Epithelial cell of proximal tubule (primary cell): ENCODE results near the gene AUTS2. TPM values are rescaled to one million over a fixed set of nuclear protein-coding genes. Genes with fewer than 3 reads are reported as not detected.

Experiments used
- DNase-seq: peaks from one replicate; pipeline ENCODE4 v3.0.0-alpha.2; 2011; ENCODE audit warnings: low read depth
- H3K4me3 ChIP-seq: 2 replicates; pipeline ENCODE4 v1.5.1; 2011; ENCODE audit warnings: low read depth, mild to moderate bottlenecking, low read length
- total RNA-seq: library from RNA; depleted of rRNA; stranded (reverse); fragments of >200 nt; gene quantifications from 2 replicates; pipeline ENCODE4 v1.2.3, GENCODE V29; 2015
- TF ChIP-seq, protein P1 (sequence below): conservative IDR thresholded peaks from 2 replicates; pipeline ENCODE4 v1.5.1; 2012; ENCODE audit warnings: low read depth, mild to moderate bottlenecking, low read length

AUTS2 gene
- total RNA-seq, 1 donor from 2014 or later: 10.0 TPM

DNA sequence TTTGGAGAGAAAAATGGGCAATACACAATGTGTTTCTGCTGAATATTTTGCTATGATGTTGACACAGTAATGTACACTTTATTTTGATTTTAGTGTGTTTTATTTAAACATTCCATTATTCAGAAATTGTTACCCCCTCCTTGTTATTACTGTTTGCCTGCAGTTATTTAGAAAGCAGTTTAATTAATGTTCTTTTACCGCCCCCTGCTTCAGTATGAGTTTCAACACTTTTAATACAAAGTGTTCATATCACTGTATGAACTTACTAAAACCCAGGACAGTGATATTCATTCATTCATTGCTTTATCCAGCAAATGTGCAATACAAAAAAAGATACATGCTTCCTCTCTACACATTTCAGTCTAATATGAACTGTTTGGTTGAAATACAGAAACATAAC, 159.3 kb downstream of the AUTS2 start:
- no peak for DNase-seq
- no peak overlapping the region for H3K4me3 ChIP-seq
- TF ChIP-seq, protein P1, sequence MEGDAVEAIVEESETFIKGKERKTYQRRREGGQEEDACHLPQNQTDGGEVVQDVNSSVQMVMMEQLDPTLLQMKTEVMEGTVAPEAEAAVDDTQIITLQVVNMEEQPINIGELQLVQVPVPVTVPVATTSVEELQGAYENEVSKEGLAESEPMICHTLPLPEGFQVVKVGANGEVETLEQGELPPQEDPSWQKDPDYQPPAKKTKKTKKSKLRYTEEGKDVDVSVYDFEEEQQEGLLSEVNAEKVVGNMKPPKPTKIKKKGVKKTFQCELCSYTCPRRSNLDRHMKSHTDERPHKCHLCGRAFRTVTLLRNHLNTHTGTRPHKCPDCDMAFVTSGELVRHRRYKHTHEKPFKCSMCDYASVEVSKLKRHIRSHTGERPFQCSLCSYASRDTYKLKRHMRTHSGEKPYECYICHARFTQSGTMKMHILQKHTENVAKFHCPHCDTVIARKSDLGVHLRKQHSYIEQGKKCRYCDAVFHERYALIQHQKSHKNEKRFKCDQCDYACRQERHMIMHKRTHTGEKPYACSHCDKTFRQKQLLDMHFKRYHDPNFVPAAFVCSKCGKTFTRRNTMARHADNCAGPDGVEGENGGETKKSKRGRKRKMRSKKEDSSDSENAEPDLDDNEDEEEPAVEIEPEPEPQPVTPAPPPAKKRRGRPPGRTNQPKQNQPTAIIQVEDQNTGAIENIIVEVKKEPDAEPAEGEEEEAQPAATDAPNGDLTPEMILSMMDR: no peak

DNA sequence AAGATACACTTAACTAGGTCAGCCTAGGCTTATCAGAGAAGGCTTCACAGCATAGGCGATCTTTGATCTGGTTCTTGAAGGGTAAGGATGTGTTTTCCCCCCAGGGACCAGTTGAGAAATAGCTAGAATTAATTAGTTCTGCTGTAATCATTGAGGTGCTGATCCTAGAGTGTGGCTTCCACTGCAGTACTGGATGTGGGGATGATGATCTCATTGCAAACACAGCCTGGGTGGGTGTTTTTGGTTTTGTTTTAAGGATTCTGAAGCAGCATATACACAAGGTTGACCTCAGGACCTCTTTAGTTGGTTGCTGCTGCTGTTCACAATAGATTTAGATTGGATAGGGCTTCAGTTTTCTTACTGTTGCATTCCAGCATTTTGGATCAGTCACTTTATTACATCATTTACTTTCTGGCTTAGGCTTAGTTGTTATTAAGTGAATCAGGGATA, 159.7 kb downstream of the AUTS2 start:
- DNase-seq: no peak

DNA sequence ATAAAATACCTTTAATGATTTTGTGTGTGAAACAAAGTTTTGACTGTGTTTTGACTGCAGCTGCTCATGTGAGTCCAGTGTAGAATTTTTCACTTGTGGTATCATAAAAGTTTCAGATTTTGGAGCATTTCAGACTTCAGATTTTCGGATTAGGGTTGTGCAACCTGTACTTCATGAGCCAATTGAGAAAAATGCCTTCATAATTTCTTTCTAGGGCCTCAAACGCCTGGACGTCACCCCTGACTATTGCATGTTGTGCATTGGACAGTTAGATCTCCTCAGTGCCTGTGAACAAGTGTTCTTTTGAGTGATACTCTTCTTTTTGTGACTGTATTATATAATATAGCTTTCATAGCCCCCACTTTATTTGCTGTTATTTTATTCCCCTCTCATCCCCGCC, 161.1 kb downstream of the AUTS2 start:
- H3K4me3 ChIP-seq: no peak overlapping the region
- TF ChIP-seq, protein P1: no peak
- DNase-seq: no peak

More for the DNA sequence above, 159.7 kb downstream of the AUTS2 start:
- TF ChIP-seq, protein P1: no peak
- no peak overlapping the region for H3K4me3 ChIP-seq

DNA sequence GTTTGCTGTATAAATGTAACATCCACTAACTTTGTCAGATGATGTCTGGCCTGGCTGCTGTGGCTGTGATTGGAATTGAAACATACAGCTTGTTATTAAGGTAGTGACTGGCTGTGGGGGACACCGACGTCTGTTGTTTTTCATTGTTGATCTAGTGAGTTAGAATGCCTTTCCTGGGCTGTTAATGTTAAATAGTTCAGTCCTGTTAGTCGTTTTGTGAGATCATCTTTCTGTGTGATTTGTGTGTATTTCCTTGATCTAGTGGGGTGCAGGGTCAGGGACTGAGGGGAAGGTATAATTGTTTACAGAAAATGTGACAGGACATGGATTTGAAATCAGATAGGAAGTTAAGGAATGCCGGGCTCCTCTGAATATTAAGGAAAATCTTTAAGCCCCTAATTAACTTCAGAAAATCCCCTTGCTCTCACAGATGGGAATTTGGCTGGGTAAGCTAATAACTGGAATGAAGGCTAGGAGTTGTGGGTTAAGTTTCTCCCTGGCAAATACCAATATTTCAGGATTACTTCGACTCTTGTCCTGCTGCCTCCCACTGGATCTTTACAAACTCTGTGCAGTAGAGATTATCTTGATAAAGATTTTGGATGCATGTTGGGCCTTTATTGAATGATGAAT, 163.1 kb downstream of the AUTS2 start:
- no peak overlapping the region for H3K4me3 ChIP-seq
- TF ChIP-seq, protein P1: no peak
- no peak for DNase-seq

DNA sequence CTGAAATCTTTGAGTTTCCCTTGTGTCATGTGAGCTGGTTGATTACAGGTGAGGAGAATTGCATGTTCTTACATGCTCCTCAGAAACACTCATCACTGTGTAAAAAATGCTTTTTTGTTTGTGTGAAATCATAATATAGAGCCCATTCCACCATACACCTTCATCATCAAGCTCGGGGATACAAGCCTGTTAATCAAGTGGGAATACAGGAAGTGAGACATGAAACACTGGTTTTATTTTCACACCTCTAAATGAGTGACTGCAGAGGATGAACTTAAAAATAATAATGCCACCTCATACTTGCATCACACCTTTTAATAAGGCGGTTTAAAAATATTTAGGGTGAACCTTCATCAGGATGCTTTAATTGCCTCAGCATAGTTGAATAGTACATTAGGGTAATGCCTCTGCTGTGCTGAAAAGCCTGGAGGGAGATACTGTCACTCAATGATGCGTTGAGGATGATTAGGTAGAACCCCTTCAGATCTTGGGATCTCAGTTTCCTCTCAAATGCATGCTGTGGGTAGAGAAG, 164.6 kb downstream of the AUTS2 start:
- no peak for DNase-seq
- TF ChIP-seq, protein P1: no peak
- no peak overlapping the region for H3K4me3 ChIP-seq

DNA sequence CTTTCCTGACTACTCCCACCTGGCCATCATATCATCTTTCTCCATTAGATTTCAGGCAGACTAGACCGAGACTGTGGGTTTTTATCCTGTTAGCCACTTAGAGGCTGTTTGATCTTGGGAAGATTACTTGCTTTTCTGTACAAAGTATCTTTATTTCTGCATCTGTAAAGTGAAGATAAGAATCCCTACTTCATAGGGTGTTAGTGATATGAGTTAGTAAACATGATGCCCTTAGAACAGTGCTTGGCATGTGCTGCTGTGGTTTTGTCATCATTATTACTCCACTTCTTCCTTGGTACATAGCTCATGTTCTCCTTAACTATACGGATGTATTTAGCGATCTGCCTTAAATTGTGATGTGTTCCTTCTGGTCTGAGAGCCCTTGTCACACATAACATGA, 165.2 kb downstream of the AUTS2 start:
- no peak overlapping the region for H3K4me3 ChIP-seq
- TF ChIP-seq, protein P1: no peak
- DNase-seq: no peak

DNA sequence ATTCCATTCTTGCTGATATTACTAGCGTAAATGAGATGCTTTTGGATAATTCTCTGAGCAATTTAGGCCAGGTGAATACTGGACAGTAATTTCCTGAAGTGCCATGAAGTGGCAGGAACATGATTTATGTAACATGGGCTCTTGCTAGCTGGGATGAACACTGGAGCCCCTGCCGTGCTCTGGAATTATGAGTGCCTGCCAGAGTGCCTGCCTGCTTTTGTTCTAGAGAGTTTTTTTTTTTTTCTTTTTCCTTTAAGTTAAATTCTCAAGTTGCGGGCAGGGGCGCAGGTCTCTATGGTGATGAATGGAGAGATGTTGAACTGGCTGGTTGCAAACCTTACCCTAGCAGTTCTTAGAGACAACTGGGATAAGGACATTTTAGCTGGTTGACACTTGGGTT, 165.9 kb downstream of the AUTS2 start:
- no peak overlapping the region for H3K4me3 ChIP-seq
- no peak for DNase-seq
- TF ChIP-seq, protein P1: no peak
